Measurements from ENCODE around the gene IQCK.

Gene IQCK

GRCh38 chr16:19882646-19883045, 164.6 kb downstream of the IQCK start:
- no peak for FAIRE-seq
- no peak for DNase-seq (ENCODE audit: low spot score)

GRCh38 chr16:19883296-19883965, 165.4 kb downstream of the IQCK start:
- no peak for DNase-seq (ENCODE audit: low spot score)
- FAIRE-seq, result no peak

GRCh38 chr16:19883966-19884485, 166.0 kb downstream of the IQCK start:
- no peak for FAIRE-seq

GRCh38 chr16:19884611-19885450, 166.8 kb downstream of the IQCK start, which contains the start of gene GPRC5B:
TSS of gene GPRC5B (minus strand) at chr16:19884848. CDS start at chr16:19872845, 12,003 bp downstream.
- FAIRE-seq (no peak), DNase-seq (ENCODE audit: low spot score) (peak; percentile 77)

More at GRCh38 chr16:19883966-19884485, 166.0 kb downstream of the IQCK start:
- DNase-seq (ENCODE audit: low spot score), result no peak

- no peak for FAIRE-seq
- no peak for DNase-seq (ENCODE audit: low spot score)
These were observed 167.5 kb downstream of the IQCK start for GRCh38 chr16:19885451-19886072.

GRCh38 chr16:19886073-19886941, 168.2 kb downstream of the IQCK start:
- DNase-seq (ENCODE audit: low spot score), result peak; percentile 69
- FAIRE-seq, result peak; percentile 5

- FAIRE-seq, result no peak
- no peak for DNase-seq (ENCODE audit: low spot score)
These were observed 170.8 kb downstream of the IQCK start for GRCh38 chr16:19888834-19889233.

- DNase-seq (ENCODE audit: low spot score) (no peak), FAIRE-seq (no peak)
These were observed 172.8 kb downstream of the IQCK start for GRCh38 chr16:19890901-19891300.

GRCh38 chr16:19892902-19893301, 174.8 kb downstream of the IQCK start:
- no peak for FAIRE-seq
- no peak for DNase-seq (ENCODE audit: low spot score)

- DNase-seq (ENCODE audit: low spot score) (no peak), FAIRE-seq (no peak)
These were observed 176.5 kb downstream of the IQCK start for GRCh38 chr16:19894586-19894985.

- FAIRE-seq (no peak), DNase-seq (ENCODE audit: low spot score) (no peak)
These were observed 178.9 kb downstream of the IQCK start for GRCh38 chr16:19896951-19897350.

GRCh38 chr16:19898166-19898565, 180.1 kb downstream of the IQCK start:
- FAIRE-seq, result no peak
- DNase-seq (ENCODE audit: low spot score), result no peak

- FAIRE-seq (no peak), DNase-seq (ENCODE audit: low spot score) (peak; percentile 54)
These were observed 181.0 kb downstream of the IQCK start for GRCh38 chr16:19898924-19899604.

- DNase-seq (ENCODE audit: low spot score), result no peak
- no peak for FAIRE-seq
These were observed 181.5 kb downstream of the IQCK start for GRCh38 chr16:19899605-19899955.

- DNase-seq (ENCODE audit: low spot score) (no peak), FAIRE-seq (no peak)
These were observed 183.1 kb downstream of the IQCK start for GRCh38 chr16:19901164-19901563.

- FAIRE-seq (no peak), DNase-seq (ENCODE audit: low spot score) (peak; percentile 79)
These were observed 189.3 kb downstream of the IQCK start for GRCh38 chr16:19907161-19907992.
